Neuronal stem cell (in vitro differentiated cells): ENCODE measurements around the gene CHAD.
A peak's percentile ranks its signal among the peaks of the same experiment; 100 is the strongest.

ENCODE experiments used
- DNase-seq: peaks from one replicate; pipeline ENCODE4 v3.0.0-alpha.2; 2013; ENCODE audit warnings: low spot score
- H2AFZ ChIP-seq: one replicate; pipeline ENCODE4 v1.6.1; 2013; ENCODE audit warnings: mild to moderate bottlenecking, low read length, inconsistent platforms
- H2AK5ac ChIP-seq: 2 replicates; pipeline ENCODE4 v1.6.1; 2013; ENCODE audit warnings: low read depth, mild to moderate bottlenecking, inconsistent platforms, low read length, moderate library complexity, mixed read lengths
- H2BK120ac ChIP-seq: 2 replicates; pipeline ENCODE4 v1.6.1; 2013; ENCODE audit warnings: low read depth, mild to moderate bottlenecking, inconsistent platforms, low read length, moderate library complexity, mixed read lengths
- H2BK12ac ChIP-seq: one replicate; pipeline ENCODE4 v1.6.1; 2013; ENCODE audit warnings: low read length, inconsistent platforms
- H2BK15ac ChIP-seq: 2 replicates; pipeline ENCODE4 v1.6.1; 2013; ENCODE audit warnings: mild to moderate bottlenecking, low read length, inconsistent platforms, mixed read lengths
- H2BK5ac ChIP-seq: one replicate; pipeline ENCODE4 v1.6.1; 2013; ENCODE audit warnings: inconsistent platforms, mild to moderate bottlenecking, low read length, moderate library complexity
- H3K14ac ChIP-seq: one replicate; pipeline ENCODE4 v1.6.1; 2013; ENCODE audit warnings: low read length, inconsistent platforms
- H3K18ac ChIP-seq: 2 replicates; pipeline ENCODE4 v1.6.1; 2013; ENCODE audit warnings: low read length, inconsistent platforms
- H3K23ac ChIP-seq: 2 replicates; pipeline ENCODE4 v1.6.1; 2013; ENCODE audit warnings: low read depth, mild to moderate bottlenecking, mixed read lengths, low read length, inconsistent platforms; ENCODE audit not compliant: poor library complexity
- H3K27ac ChIP-seq: replicated peaks from 3 replicates; pipeline ENCODE4 v1.5.1; 2013; ENCODE audit warnings: low read length, inconsistent platforms
- H3K27me3 ChIP-seq, 3 experiments: 2 replicates each; pipeline ENCODE4 v1.6.1; 2013; ENCODE audit warnings: low read length in 3 of 3, mild to moderate bottlenecking in 2 of 3, inconsistent platforms in 1 of 3, low read depth in 1 of 3, mixed read lengths in 1 of 3, moderate library complexity in 1 of 3; ENCODE audit not compliant: control insufficient read depth in 3 of 3, insufficient read depth in 3 of 3
- H3K36me3 ChIP-seq, 2 donors: replicated peaks in 1 of 2; 2 replicates each; pipeline ENCODE4 v1.6.1; 2013; ENCODE audit warnings: low read length in 2 of 2; ENCODE audit not compliant: control insufficient read depth in 2 of 2, insufficient read depth in 2 of 2
- H3K4ac ChIP-seq: 2 replicates; pipeline ENCODE4 v1.6.1; 2013; ENCODE audit warnings: inconsistent platforms, mild to moderate bottlenecking, low read length, moderate library complexity
- H3K4me1 ChIP-seq, 2 donors: 1 replicate in 1 of 2; 2 replicates in 1 of 2; pipeline ENCODE4 v1.6.1; 2013; ENCODE audit warnings: low read length in 2 of 2, low read depth in 1 of 2; ENCODE audit not compliant: control insufficient read depth in 2 of 2, insufficient read depth in 1 of 2
- H3K4me2 ChIP-seq: one replicate; pipeline ENCODE4 v1.6.1; 2013; ENCODE audit warnings: mild to moderate bottlenecking, low read length, inconsistent platforms; ENCODE audit not compliant: insufficient read depth, poor library complexity, severe bottlenecking
- H3K4me3 ChIP-seq, 2 donors: 2 replicates each; pipeline ENCODE4 v1.5.1; 2013; ENCODE audit warnings: low read length in 2 of 2, mild to moderate bottlenecking in 2 of 2, inconsistent platforms in 1 of 2, moderate library complexity in 1 of 2
- H3K79me1 ChIP-seq: one replicate; pipeline ENCODE4 v1.6.1; 2013; ENCODE audit warnings: low read depth, mild to moderate bottlenecking, inconsistent platforms, low read length, moderate library complexity
- H3K9ac ChIP-seq: one replicate; pipeline ENCODE4 v1.6.1; 2013; ENCODE audit warnings: mild to moderate bottlenecking, low read depth, low read length, inconsistent platforms; ENCODE audit not compliant: poor library complexity
- H3K9me3 ChIP-seq, 2 donors: replicated peaks in 1 of 2; 2 replicates each; pipeline versions ENCODE3 to v1.6.1; 2013; ENCODE audit warnings: low read length in 2 of 2, mild to moderate bottlenecking in 2 of 2, inconsistent platforms in 1 of 2, low read depth in 1 of 2, mixed read lengths in 1 of 2, moderate library complexity in 1 of 2; ENCODE audit not compliant: control insufficient read depth in 2 of 2, insufficient read depth in 1 of 2
- H4K8ac ChIP-seq: one replicate; pipeline ENCODE4 v1.6.1; 2013; ENCODE audit warnings: low read depth, mild to moderate bottlenecking, inconsistent platforms, low read length, moderate library complexity
- H4K91ac ChIP-seq: one replicate; pipeline ENCODE4 v1.6.1; 2013; ENCODE audit warnings: low read length, low read depth, mild to moderate bottlenecking, inconsistent platforms; ENCODE audit not compliant: poor library complexity
- WGBS, 2 donors: extraction: QIAGEN DNeasy Blood & Tissue Kit; methylation state at CpG; one replicate each; pipeline ENCODE4 v1.1.7; 2013; ENCODE audit warnings: missing lambda C conversion rate in 2 of 2, mixed read lengths in 1 of 2; ENCODE audit not compliant: insufficient read length in 2 of 2, insufficient replicate concordance in 1 of 2; ENCODE audit errors: extremely low coverage in 2 of 2; 5-methylcytosine and 5-hydroxymethylcytosine counted together

CHAD gene

DNA sequence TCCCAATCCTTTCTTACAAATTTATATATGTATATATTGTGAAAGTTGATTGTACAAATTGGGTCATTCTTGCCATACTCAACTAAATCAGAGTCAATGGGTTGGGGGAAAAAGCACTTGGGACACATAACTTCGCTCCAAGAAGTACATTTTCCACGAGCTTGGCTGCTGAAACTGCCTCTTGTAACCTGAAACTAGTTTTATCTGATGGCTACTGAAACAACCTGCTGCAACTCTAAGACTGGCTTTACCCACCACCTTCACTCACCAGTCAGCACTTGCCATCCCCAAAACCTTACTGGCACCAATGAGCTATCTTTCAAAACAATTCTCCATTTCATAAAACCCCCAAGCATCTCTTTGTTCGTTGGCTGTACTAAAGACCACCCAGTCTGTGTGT, 25.1 kb upstream of the CHAD start:
- no peak overlapping the region for H2BK120ac ChIP-seq
- H3K4me2 ChIP-seq: no peak overlapping the region
- no peak for DNase-seq

DNA sequence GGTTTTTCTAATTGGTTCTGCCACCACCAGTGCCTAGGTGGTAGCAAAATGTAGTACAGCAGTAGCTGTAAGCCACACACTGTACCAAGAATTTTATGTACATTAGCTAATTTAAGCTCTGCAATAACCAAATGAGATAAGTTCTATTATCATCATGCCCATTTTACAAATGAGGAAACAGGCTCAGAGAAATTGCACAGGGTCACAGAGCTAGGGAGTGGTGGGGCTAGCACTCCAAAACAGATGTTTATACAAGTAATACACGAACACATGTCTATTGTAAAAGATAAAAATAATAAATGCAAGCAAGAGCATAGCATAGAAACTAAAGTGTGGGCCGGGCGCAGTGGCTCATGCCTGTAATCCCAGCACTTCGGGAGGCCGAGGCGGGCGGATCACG, 23.5 kb upstream of the CHAD start:
- Histone ChIP-seq H4K8ac (no peak overlapping the region), H3K36me3 (no peaks in the 10 kb centered on the region), H3K4ac (no peak overlapping the region), H3K9ac (no peak overlapping the region), H3K79me1 (no peaks in the 10 kb centered on the region), H2BK15ac (no peak overlapping the region), H3K4me1 (no peaks in the 10 kb centered on the region), H4K91ac (no peak overlapping the region), H3K23ac (no peak overlapping the region), H2BK5ac (no peak overlapping the region), H2AK5ac (no peak overlapping the region), H3K27me3 (no peaks in the 10 kb centered on the region), H3K27ac (no peak overlapping the region), H3K4me2 (no peak overlapping the region), H3K4me3 (no peak overlapping the region), H3K9me3 (no peaks in the 10 kb centered on the region), H2BK120ac (no peak overlapping the region), H2BK12ac (no peak overlapping the region), H2AFZ (no peak overlapping the region), H3K18ac (no peak overlapping the region), H3K14ac (no peak overlapping the region)
- no CpG with 5 or more reads among the region's 8 CpGs for WGBS, 2 donors
- no peak for DNase-seq

More for the DNA sequence above, 25.1 kb upstream of the CHAD start:
- Histone ChIP-seq H3K23ac (no peak overlapping the region), H2AFZ (peak overlapping the region; percentile 51), H2BK5ac (no peak overlapping the region), H3K36me3 (no peaks in the 10 kb centered on the region), H4K91ac (no peak overlapping the region), H2BK12ac (no peak overlapping the region), H3K14ac (no peak overlapping the region), H3K79me1 (no peaks in the 10 kb centered on the region), H4K8ac (no peak overlapping the region), H3K4ac (no peak overlapping the region), H3K9ac (no peak overlapping the region), H3K9me3 (no peaks in the 10 kb centered on the region), H3K4me1 (no peaks in the 10 kb centered on the region), H3K27ac (no peak overlapping the region), H2AK5ac (no peak overlapping the region), H3K18ac (no peak overlapping the region), H2BK15ac (no peak overlapping the region), H3K27me3 (no peaks in the 10 kb centered on the region), H3K4me3 (no peak overlapping the region)
- WGBS, 2 donors: no CpG with 5 or more reads among the region's 3 CpGs

DNA sequence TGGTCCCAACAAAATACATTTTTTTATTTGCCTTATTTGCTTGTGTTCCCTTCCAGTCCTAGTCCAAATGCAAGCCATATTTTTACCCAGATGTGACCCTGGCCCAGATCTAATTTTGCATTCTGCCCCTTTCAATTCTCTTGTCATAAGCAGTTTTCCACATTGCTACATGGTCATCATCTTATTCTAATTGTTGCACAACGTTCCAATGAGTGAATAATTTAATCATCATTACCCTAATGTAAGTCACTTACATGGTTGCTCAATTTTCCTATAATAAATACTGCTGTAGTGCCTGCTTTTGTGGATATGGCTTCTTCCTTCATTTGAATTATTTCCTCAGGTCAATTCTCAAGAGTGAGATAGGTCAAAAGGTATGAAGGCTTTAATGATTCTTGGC, 22.8 kb upstream of the CHAD start:
- no peak overlapping the region for H3K4me3 ChIP-seq
- no peak overlapping the region for H2AFZ ChIP-seq
- no peak overlapping the region for H3K23ac ChIP-seq
- no peak overlapping the region for H3K4me2 ChIP-seq
- no peak overlapping the region for H4K91ac ChIP-seq
- H2BK5ac ChIP-seq: no peak overlapping the region
- H2BK15ac ChIP-seq: no peak overlapping the region
- no peaks in the 10 kb centered on the region for H3K27me3 ChIP-seq
- no peaks in the 10 kb centered on the region for H3K9me3 ChIP-seq
- H3K9ac ChIP-seq: no peak overlapping the region
- H3K4ac ChIP-seq: no peak overlapping the region
- no peak overlapping the region for H3K18ac ChIP-seq
- no CpG with 5 or more reads among the region's 1 CpG for WGBS, 2 donors
- no peak overlapping the region for H2BK12ac ChIP-seq
- no peak overlapping the region for H2BK120ac ChIP-seq
- H3K36me3 ChIP-seq: no peaks in the 10 kb centered on the region
- no peak overlapping the region for H2AK5ac ChIP-seq
- no peak overlapping the region for H3K14ac ChIP-seq
- H3K79me1 ChIP-seq: no peaks in the 10 kb centered on the region
- no peak for DNase-seq
- H4K8ac ChIP-seq: no peak overlapping the region
- H3K27ac ChIP-seq: no peak overlapping the region
- no peaks in the 10 kb centered on the region for H3K4me1 ChIP-seq

DNA sequence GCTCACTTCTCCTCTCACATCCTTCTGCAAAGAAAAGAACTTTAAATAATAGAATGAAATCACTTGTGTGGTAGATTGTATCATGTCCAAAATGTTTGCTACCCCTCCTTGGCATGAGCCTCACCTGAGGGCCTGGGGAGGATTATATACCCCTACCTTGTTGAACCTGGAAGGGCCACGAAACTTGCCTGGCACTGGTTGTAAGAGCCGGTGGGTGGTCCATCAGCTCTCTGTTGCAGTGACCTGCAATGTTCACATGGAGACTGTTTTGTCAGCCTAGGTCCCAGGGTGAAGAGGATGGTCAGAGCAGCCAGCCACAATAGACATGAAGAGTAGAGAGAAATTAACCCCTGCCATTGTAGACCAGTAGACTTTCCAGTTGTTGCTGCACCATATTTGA, 20.2 kb upstream of the CHAD start:
- Histone ChIP-seq H3K4me1 (no peaks in the 10 kb centered on the region), H3K18ac (no peak overlapping the region), H2BK5ac (no peak overlapping the region), H2AFZ (no peak overlapping the region), H3K14ac (no peak overlapping the region), H3K27ac (no peak overlapping the region), H3K9ac (no peak overlapping the region), H3K36me3 (peaks cover 2 to 9% of the 10 kb centered on the region in 2 donors), H3K9me3 (no peaks in the 10 kb centered on the region), H2BK120ac (no peak overlapping the region), H4K91ac (no peak overlapping the region), H3K79me1 (no peaks in the 10 kb centered on the region), H3K4me3 (no peak overlapping the region), H2BK12ac (no peak overlapping the region), H3K4ac (no peak overlapping the region), H2AK5ac (no peak overlapping the region), H3K4me2 (no peak overlapping the region), H4K8ac (no peak overlapping the region), H3K27me3 (no peaks in the 10 kb centered on the region), H3K23ac (no peak overlapping the region), H2BK15ac (no peak overlapping the region)
- DNase-seq: no peak
- WGBS, 2 donors: no CpG with 5 or more reads among the region's 2 CpGs
